ENCODE results near the gene ISOC1.

ISOC1 gene

GRCh38 chr5:129135633-129136032, 41.1 kb downstream of the ISOC1 start:
- no peaks in the 10 kb centered on the region for H3K27me3 ChIP-seq (ENCODE audit: insufficient read depth, low read length, poor library complexity)
- H3K36me3 ChIP-seq (ENCODE audit: insufficient read depth, low read length): no peaks in the 10 kb centered on the region
- H3K9ac ChIP-seq (ENCODE audit: low read depth, low read length): no peak overlapping the region
- no peaks in the 10 kb centered on the region for H4K20me1 ChIP-seq (ENCODE audit: insufficient read depth, low read length)
- no peaks in the 10 kb centered on the region for H3K4me1 ChIP-seq (ENCODE audit: insufficient read depth, low read length)
- no peak overlapping the region for H3K4me2 ChIP-seq (ENCODE audit: insufficient read depth, low read length)
- no peaks in the 10 kb centered on the region for H3K79me2 ChIP-seq (ENCODE audit: insufficient read depth, low read length)
- no peaks in the 10 kb centered on the region for H3K9me3 ChIP-seq (ENCODE audit: insufficient read depth, low read length, severe bottlenecking)
- ATAC-seq (ENCODE audit: insufficient read depth, low read depth) (no peak), DNase-seq (no peak)
- H3K27ac ChIP-seq (ENCODE audit: low read length): no peak overlapping the region
- no peak overlapping the region for H2AFZ ChIP-seq (ENCODE audit: low read depth, low read length)
- TF ChIP-seq CTCF (IDR thresholded peaks at IDR 0.05; ENCODE audit: borderline replicate concordance, extremely low read depth, low read length, poor library complexity, severe bottlenecking): peak; percentile 18
- TF ChIP-seq EZH2 (IDR thresholded peaks at IDR 0.05; ENCODE audit: borderline replicate concordance, low read depth, low read length, severe bottlenecking): no peak
- H3K4me3 ChIP-seq (ENCODE audit: low read depth in 1 of 2, low read length in 2 of 2): no peak overlapping the region

- Histone ChIP-seq H3K27me3 (ENCODE audit: insufficient read depth, low read length, poor library complexity) (no peaks in the 10 kb centered on the region), H3K4me3 (ENCODE audit: low read depth in 1 of 2, low read length in 2 of 2) (no peak overlapping the region), H3K9me3 (ENCODE audit: insufficient read depth, low read length, severe bottlenecking) (no peaks in the 10 kb centered on the region), H4K20me1 (ENCODE audit: insufficient read depth, low read length) (no peaks in the 10 kb centered on the region), H3K27ac (ENCODE audit: low read length) (no peak overlapping the region), H3K36me3 (ENCODE audit: insufficient read depth, low read length) (no peaks in the 10 kb centered on the region), H2AFZ (ENCODE audit: low read depth, low read length) (no peak overlapping the region), H3K4me1 (ENCODE audit: insufficient read depth, low read length) (no peaks in the 10 kb centered on the region), H3K4me2 (ENCODE audit: insufficient read depth, low read length) (no peak overlapping the region), H3K79me2 (ENCODE audit: insufficient read depth, low read length) (no peaks in the 10 kb centered on the region), H3K9ac (ENCODE audit: low read depth, low read length) (no peak overlapping the region)
- no peak for TF ChIP-seq EZH2 (IDR thresholded peaks at IDR 0.05; ENCODE audit: borderline replicate concordance, low read depth, low read length, severe bottlenecking)
- TF ChIP-seq CTCF (IDR thresholded peaks at IDR 0.05; ENCODE audit: borderline replicate concordance, extremely low read depth, low read length, poor library complexity, severe bottlenecking): no peak
- DNase-seq (no peak), ATAC-seq (ENCODE audit: insufficient read depth, low read depth) (no peak)
Measured at GRCh38 chr5:129137637-129138036, 43.1 kb downstream of the ISOC1 start.

GRCh38 chr5:129141078-129141477, 46.5 kb downstream of the ISOC1 start:
- DNase-seq: no peak
- H4K20me1 ChIP-seq (ENCODE audit: insufficient read depth, low read length): no peaks in the 10 kb centered on the region
- ATAC-seq (ENCODE audit: insufficient read depth, low read depth): no peak
- no peak overlapping the region for H3K27ac ChIP-seq (ENCODE audit: low read length)
- no peak overlapping the region for H3K9ac ChIP-seq (ENCODE audit: low read depth, low read length)
- no peaks in the 10 kb centered on the region for H3K9me3 ChIP-seq (ENCODE audit: insufficient read depth, low read length, severe bottlenecking)
- no peaks in the 10 kb centered on the region for H3K36me3 ChIP-seq (ENCODE audit: insufficient read depth, low read length)
- H2AFZ ChIP-seq (ENCODE audit: low read depth, low read length): no peak overlapping the region
- no peak for TF ChIP-seq EZH2 (IDR thresholded peaks at IDR 0.05; ENCODE audit: borderline replicate concordance, low read depth, low read length, severe bottlenecking)
- no peak for TF ChIP-seq CTCF (IDR thresholded peaks at IDR 0.05; ENCODE audit: borderline replicate concordance, extremely low read depth, low read length, poor library complexity, severe bottlenecking)
- H3K27me3 ChIP-seq (ENCODE audit: insufficient read depth, low read length, poor library complexity): no peaks in the 10 kb centered on the region
- H3K4me2 ChIP-seq (ENCODE audit: insufficient read depth, low read length): no peak overlapping the region
- no peak overlapping the region for H3K4me3 ChIP-seq (ENCODE audit: low read depth in 1 of 2, low read length in 2 of 2)
- no peaks in the 10 kb centered on the region for H3K79me2 ChIP-seq (ENCODE audit: insufficient read depth, low read length)
- H3K4me1 ChIP-seq (ENCODE audit: insufficient read depth, low read length): no peaks in the 10 kb centered on the region

- no peak overlapping the region for H3K27ac ChIP-seq (ENCODE audit: low read length)
- H3K4me2 ChIP-seq (ENCODE audit: insufficient read depth, low read length): no peak overlapping the region
- TF ChIP-seq EZH2 (IDR thresholded peaks at IDR 0.05; ENCODE audit: borderline replicate concordance, low read depth, low read length, severe bottlenecking) (no peak), CTCF (IDR thresholded peaks at IDR 0.05; ENCODE audit: borderline replicate concordance, extremely low read depth, low read length, poor library complexity, severe bottlenecking) (no peak)
- H4K20me1 ChIP-seq (ENCODE audit: insufficient read depth, low read length): no peaks in the 10 kb centered on the region
- DNase-seq (no peak), ATAC-seq (ENCODE audit: insufficient read depth, low read depth) (no peak)
- no peaks in the 10 kb centered on the region for H3K4me1 ChIP-seq (ENCODE audit: insufficient read depth, low read length)
- no peaks in the 10 kb centered on the region for H3K36me3 ChIP-seq (ENCODE audit: insufficient read depth, low read length)
- no peaks in the 10 kb centered on the region for H3K27me3 ChIP-seq (ENCODE audit: insufficient read depth, low read length, poor library complexity)
- no peak overlapping the region for H3K4me3 ChIP-seq (ENCODE audit: low read depth in 1 of 2, low read length in 2 of 2)
- H2AFZ ChIP-seq (ENCODE audit: low read depth, low read length): no peak overlapping the region
- no peak overlapping the region for H3K9ac ChIP-seq (ENCODE audit: low read depth, low read length)
- no peaks in the 10 kb centered on the region for H3K9me3 ChIP-seq (ENCODE audit: insufficient read depth, low read length, severe bottlenecking)
- no peaks in the 10 kb centered on the region for H3K79me2 ChIP-seq (ENCODE audit: insufficient read depth, low read length)
Measured at GRCh38 chr5:129141696-129142095, 47.1 kb downstream of the ISOC1 start.

Measured in DND-41 (cell line).